ENCODE measurements around the gene PTTG1.

The PTTG1 gene

DNA sequence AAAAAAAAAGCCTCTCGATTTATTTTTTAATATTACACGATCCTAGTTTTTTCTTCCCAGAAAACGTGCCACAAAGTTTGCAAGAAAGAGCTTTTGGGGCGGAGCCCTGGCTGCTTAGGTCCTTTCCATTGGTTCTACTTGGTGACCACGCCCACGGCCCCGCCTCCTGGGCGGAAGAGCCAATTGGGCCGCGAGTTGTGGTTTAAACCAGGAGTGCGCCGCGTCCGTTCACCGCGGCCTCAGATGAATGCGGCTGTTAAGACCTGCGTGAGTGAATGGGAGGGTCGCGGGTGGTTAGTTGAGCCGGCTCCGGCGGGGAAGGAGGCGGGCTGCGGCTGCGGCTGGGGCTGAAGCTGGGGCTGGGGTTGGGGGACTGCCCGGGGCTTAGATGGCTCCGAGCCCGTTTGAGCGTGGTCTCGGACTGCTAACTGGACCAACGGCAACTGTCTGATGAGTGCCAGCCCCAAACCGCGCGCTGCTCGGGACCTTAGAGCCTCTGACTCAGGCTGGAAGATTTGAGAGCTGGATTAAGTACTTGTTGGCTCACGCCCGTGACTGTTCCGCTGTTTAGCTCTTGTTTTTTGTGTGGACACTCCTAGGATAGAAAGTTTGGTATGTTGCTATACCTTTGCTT lies at the start of gene PTTG1:
PTTG1 (plus strand) TSS at position 231 of the 634 bp plus-strand sequence. CDS start 458 bp downstream, outside the sequence.
- DNase-seq (ENCODE audit: low read depth), result peak; percentile 76

GRCh38 chr5:160375166-160375565 lies 46.5 kb upstream of the PTTG1 start:
- DNase-seq (ENCODE audit: low read depth), result no peak

- DNase-seq (ENCODE audit: low read depth), result no peak
These were observed 46.0 kb upstream of the PTTG1 start for GRCh38 chr5:160375701-160376100.

GRCh38 chr5:160376416-160376815 lies 45.2 kb upstream of the PTTG1 start:
- DNase-seq (ENCODE audit: low read depth), result no peak

GRCh38 chr5:160377651-160378050 lies 44.0 kb upstream of the PTTG1 start:
- no peak for DNase-seq (ENCODE audit: low read depth)

GRCh38 chr5:160378330-160378729 lies 43.3 kb upstream of the PTTG1 start:
- no peak for DNase-seq (ENCODE audit: low read depth)

GRCh38 chr5:160379511-160379910 lies 42.1 kb upstream of the PTTG1 start:
- DNase-seq (ENCODE audit: low read depth), result no peak

- no peak for DNase-seq (ENCODE audit: low read depth)
These were observed 41.6 kb upstream of the PTTG1 start for GRCh38 chr5:160380041-160380440.

DNA sequence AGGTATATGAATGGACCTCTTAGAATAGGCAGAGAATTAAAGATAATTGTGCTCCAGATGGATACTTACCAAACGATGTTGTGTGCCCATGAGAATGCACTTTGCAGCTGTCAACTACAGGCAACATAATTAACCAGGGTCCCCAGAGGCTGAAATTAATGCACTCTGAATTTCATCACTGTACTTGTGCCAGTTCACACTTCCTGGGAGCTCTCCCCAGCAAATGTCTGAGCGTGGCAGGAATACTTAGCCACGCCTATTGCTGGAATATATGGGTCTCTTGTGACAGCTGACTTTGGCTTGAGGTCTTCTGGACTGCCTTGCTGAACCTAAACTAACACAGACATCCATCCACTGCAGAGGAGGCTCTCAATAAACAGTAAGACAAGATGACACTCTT lies 39.3 kb upstream of the PTTG1 start:
- DNase-seq (ENCODE audit: low read depth), result no peak

- DNase-seq (ENCODE audit: low read depth), result no peak
These were observed 37.0 kb upstream of the PTTG1 start for GRCh38 chr5:160384681-160385080.

GRCh38 chr5:160385496-160385895 lies 36.2 kb upstream of the PTTG1 start:
- DNase-seq (ENCODE audit: low read depth), result no peak

- no peak for DNase-seq (ENCODE audit: low read depth)
These were observed 34.2 kb upstream of the PTTG1 start for GRCh38 chr5:160387445-160387844.

- no peak for DNase-seq (ENCODE audit: low read depth)
These were observed 30.6 kb upstream of the PTTG1 start for GRCh38 chr5:160390787-160391696.

- no peak for DNase-seq (ENCODE audit: low read depth)
These were observed 26.5 kb upstream of the PTTG1 start for GRCh38 chr5:160395111-160395510.

DNA sequence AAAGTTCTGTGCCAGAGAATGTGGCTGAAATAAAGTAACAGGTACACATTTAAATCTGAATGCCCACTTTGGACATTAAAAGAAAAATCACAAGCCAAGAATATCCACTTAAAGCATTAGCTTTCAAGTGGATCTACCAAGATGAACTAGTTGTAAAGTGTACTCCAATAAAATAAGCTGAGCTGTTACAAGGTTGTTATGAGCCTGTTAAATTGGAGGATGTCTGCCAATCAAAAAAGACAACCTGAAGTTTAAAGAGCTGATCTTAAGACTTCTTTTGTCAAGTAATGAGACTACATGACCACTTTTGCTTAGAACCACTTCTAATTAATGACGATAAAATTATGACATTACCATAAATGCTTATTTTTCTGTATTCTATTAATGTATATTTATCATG lies 24.2 kb upstream of the PTTG1 start:
- no peak for DNase-seq (ENCODE audit: low read depth)

DNA sequence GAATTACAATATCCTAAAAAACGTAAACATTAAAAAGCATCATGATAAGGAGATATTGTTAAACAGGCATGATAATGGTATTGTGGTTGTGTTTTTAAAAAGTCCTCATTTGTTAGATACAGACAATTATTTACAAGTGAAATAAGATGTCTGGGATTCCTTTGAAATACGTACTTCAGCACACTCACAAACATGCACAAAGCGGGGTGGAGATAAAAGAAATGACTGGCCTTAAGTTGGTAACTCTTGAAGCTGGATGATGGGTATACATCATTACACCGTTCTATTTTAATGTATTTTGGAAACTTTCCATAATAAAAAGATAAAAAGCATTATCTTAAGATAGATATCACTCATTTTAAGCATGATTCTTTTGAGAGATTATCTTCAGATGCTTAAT lies 22.8 kb upstream of the PTTG1 start:
- no peak for DNase-seq (ENCODE audit: low read depth)

GRCh38 chr5:160399402-160400353 lies 22.0 kb upstream of the PTTG1 start, which contains the start of gene FAM200C:
FAM200C (minus strand) TSS chr5:160400054; CDS start chr5:160395490, 4,564 bp downstream.
- peak; percentile 65 for DNase-seq (ENCODE audit: low read depth)

GRCh38 chr5:160418561-160419457 lies 2.8 kb upstream of the PTTG1 start, which contains the start of gene SLU7:
SLU7 (minus strand) TSS chr5:160419081; CDS start chr5:160415294, 3,787 bp downstream.
- DNase-seq (ENCODE audit: low read depth), result peak; percentile 66

DNA sequence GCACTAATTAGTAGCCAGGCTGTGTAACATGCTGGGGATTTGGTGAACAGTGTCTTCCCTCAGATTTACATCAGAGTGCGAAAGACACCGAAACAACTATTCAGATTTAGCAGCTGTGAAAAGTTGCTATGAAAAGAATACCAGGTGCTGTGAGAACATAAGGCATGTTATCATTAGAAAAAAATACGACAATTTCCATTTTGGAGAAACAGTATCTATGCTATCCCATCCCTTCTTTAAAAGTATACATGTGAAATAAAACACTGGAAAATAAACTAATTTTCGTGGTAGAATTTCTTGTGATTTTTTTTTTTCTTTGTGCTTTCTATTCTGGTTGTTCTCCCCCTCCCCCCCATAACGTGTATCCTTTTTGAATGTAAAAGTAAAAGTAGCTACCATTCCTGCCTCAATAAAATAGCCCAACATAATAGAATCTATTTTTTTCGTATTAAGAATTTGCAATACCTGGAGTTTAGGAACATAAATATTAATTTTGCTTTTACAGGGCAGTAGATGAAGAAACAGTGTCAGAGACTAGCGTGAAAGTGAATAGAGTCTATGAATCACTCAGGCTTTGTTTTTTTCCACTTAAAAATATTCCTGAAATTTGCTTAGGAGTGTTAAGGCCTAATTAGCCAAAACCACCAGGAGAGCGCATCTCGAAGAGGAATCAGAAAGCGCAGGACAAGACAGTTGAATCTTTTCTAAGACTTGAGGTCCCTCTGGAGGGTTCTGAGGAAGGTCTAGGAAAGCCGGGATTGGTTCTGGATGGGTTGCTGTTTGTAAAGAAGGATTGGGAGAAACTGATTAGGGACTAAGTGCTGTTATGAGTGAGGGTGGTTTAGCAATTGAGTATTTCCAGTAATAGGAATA lies 2.0 kb upstream of the PTTG1 start:
- no peak for DNase-seq (ENCODE audit: low read depth)

GRCh38 chr5:160420331-160420610 lies 1.4 kb upstream of the PTTG1 start:
- DNase-seq (ENCODE audit: low read depth), result no peak
